Measurements from ENCODE around the gene PRODH.
"Not testable (repeated sequence)": the region's sequence is repeated elsewhere in the genome, so short reads cannot be mapped to it uniquely, and the experiment has no call there.

The PRODH gene

GRCh38 chr22:18935889-18936529, at the start of gene PRODH:
TSS of gene PRODH (minus strand) at chr22:18936293. CDS start at chr22:18936287, 6 bp downstream.
- no peak for DNase-seq (ENCODE audit: low read depth in 2 of 2, low spot score in 1 of 2)

- no peak for DNase-seq (ENCODE audit: low read depth in 2 of 2, low spot score in 1 of 2)
Measured at GRCh38 chr22:18985780-18986179, 49.7 kb upstream of the PRODH start.

GRCh38 chr22:18984564-18984963, 48.5 kb upstream of the PRODH start:
- DNase-seq (ENCODE audit: low read depth in 2 of 2, low spot score in 1 of 2), result no peak

GRCh38 chr22:18983120-18983651, 47.1 kb upstream of the PRODH start:
- no peak for DNase-seq (ENCODE audit: low read depth in 2 of 2, low spot score in 1 of 2)

- DNase-seq (ENCODE audit: low read depth in 2 of 2, low spot score in 1 of 2), result no peak
Measured at GRCh38 chr22:18980829-18981228, 44.7 kb upstream of the PRODH start.

GRCh38 chr22:18979957-18980356, 43.9 kb upstream of the PRODH start:
- no peak for DNase-seq (ENCODE audit: low read depth in 2 of 2, low spot score in 1 of 2)

GRCh38 chr22:18978506-18978905, 42.4 kb upstream of the PRODH start:
- DNase-seq (ENCODE audit: low read depth in 2 of 2, low spot score in 1 of 2), result no peak

- DNase-seq (ENCODE audit: low read depth in 2 of 2, low spot score in 1 of 2), result no peak
Measured at GRCh38 chr22:18977824-18978425, 41.8 kb upstream of the PRODH start.

- no peak for DNase-seq (ENCODE audit: low read depth in 2 of 2, low spot score in 1 of 2)
Measured at GRCh38 chr22:18976197-18976751, 40.2 kb upstream of the PRODH start.

GRCh38 chr22:18975434-18976196, 39.5 kb upstream of the PRODH start:
- no peak for DNase-seq (ENCODE audit: low read depth in 2 of 2, low spot score in 1 of 2)

- DNase-seq (ENCODE audit: low read depth in 2 of 2, low spot score in 1 of 2), result no peak
Measured at GRCh38 chr22:18974477-18975180, 38.5 kb upstream of the PRODH start.

GRCh38 chr22:18973264-18974031, 37.4 kb upstream of the PRODH start:
- no peak for DNase-seq (ENCODE audit: low read depth in 2 of 2, low spot score in 1 of 2)

- DNase-seq (ENCODE audit: low read depth in 2 of 2, low spot score in 1 of 2), result not testable (repeated sequence)
Measured at GRCh38 chr22:18972591-18972990, 36.5 kb upstream of the PRODH start.

- DNase-seq (ENCODE audit: low read depth in 2 of 2, low spot score in 1 of 2), result not testable (repeated sequence)
Measured at GRCh38 chr22:18972029-18972428, 35.9 kb upstream of the PRODH start.

GRCh38 chr22:18971321-18971751, 35.2 kb upstream of the PRODH start:
- DNase-seq (ENCODE audit: low read depth in 2 of 2, low spot score in 1 of 2), result no peak

- no peak for DNase-seq (ENCODE audit: low read depth in 2 of 2, low spot score in 1 of 2)
Measured at GRCh38 chr22:18970948-18971315, 34.8 kb upstream of the PRODH start.

- DNase-seq (ENCODE audit: low read depth in 2 of 2, low spot score in 1 of 2), result no peak
Measured at GRCh38 chr22:18970176-18970947, 34.3 kb upstream of the PRODH start.

GRCh38 chr22:18969158-18969942, 33.3 kb upstream of the PRODH start:
- not testable (repeated sequence) for DNase-seq (ENCODE audit: low read depth in 2 of 2, low spot score in 1 of 2)
